M059J (cell line): ENCODE measurements around the gene SPON1. TPM values are rescaled to one million over a fixed set of nuclear protein-coding genes. Genes with fewer than 3 reads are reported as not detected.
"Not testable (repeated sequence)": the region's sequence is repeated elsewhere in the genome, so short reads cannot be mapped to it uniquely, and the experiment has no call there.

ENCODE experiments used
- DNase-seq: peaks from one replicate; pipeline ENCODE4 v3.0.0-alpha.2; 2012; ENCODE audit warnings: low read depth
- total RNA-seq: library from RNA; depleted of rRNA; stranded (reverse); fragments of >200 nt; shearing (Covaris generic); gene quantifications from 2 replicates; pipeline ENCODE4 v1.2.3, GENCODE V29; 2014

The SPON1 gene
- total RNA-seq, 1 experiment from 2014 or later, result 0.05 TPM

DNA sequence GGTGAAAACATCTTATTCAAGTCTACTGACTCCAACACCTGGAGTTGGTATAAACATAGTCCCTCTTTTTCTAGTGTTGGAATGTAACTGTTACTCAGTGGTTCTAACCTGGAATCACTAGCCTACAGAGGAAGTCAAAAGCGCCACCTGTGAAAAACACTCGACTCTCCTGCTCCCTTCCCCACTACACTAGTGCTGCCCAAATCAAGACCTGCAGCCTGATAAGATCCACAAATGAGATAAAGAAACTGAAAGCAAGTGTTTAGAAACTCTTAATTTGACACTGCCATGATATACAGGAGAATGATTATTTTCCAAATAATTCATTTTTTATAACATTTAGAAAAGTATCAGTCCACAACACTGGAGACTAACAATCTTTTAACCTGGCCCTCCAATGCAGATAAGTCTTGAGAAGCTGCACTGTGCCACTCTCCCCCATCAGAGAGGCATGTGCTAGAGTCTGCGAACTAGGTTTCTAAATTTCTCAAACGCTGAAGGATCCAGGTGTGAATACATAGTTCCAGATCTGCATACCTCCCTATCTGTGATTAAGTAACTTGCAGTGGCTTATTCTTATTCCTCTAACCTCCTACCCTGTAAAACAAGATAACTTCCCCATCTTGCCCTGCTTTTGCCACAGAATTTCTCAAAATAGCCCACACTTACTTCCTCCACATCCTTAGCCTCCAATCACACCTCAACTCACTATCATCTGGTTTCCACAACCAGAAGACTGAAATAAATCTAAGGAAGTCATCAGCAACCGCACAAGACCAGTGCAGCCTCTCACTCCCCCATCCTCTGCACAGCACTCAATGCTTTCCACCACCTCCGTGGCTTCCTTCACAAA is 308.4 kb downstream of the SPON1 start:
- no peak for DNase-seq

- no peak for DNase-seq
Measured at GRCh38 chr11:14273895-14274294, 311.4 kb downstream of the SPON1 start.

DNA sequence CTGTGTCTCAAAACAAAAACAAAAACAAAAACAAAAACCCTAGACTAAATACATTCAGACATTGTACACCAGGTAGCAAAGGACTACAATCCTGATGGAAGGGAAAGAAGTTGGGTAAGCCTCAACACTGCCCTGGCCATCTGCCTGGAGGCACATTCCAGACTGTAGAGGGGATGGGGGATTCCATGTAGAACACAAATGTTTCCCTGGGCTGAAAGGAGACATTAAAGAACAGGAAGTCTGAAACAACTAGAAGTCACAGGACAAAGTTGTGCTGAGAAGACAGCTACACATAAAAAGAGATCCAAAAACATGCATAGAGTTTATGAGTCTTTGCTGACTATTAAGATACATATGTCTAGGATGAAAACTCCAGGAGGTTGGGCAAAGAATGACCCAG is 312.6 kb downstream of the SPON1 start:
- peak; percentile 19 for DNase-seq

- not testable (repeated sequence) for DNase-seq
Measured at GRCh38 chr11:14278869-14279268, 316.3 kb downstream of the SPON1 start.

DNA sequence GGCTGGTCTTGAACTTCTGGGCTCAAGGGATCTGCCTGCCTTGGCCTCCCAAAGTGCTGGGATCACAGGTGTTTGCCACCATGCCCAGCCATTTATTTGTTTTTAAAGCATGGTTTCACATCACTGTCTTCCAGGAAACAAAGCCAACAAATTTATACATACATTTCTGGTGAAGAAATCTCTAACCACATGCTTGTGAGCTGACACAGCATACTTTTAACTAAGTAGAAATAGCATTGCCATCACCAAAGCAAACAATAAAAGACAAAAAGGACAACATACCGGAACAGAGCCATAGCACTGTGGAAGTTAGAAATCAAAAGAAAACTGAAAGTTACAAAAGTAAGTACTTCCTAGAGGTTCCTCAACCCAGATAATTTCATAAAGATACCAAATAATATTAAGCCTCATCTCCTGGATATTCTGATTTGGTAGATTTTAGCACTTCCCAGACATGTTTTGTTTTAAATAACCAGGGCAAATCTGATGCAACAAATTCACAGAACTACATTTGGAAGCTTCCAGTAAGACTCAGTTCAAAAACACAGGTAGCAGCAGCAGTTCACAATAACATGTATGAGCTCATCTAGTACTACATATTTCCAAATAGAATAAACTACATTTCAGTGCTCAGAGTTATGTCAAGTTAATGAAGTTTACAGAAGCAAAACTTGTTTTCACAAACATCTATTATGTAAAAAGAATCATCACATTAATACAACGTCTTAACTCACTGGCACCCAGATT is 325.8 kb downstream of the SPON1 start:
- DNase-seq, result peak; percentile 54

GRCh38 chr11:14290422-14290821 is 327.9 kb downstream of the SPON1 start:
- no peak for DNase-seq

DNA sequence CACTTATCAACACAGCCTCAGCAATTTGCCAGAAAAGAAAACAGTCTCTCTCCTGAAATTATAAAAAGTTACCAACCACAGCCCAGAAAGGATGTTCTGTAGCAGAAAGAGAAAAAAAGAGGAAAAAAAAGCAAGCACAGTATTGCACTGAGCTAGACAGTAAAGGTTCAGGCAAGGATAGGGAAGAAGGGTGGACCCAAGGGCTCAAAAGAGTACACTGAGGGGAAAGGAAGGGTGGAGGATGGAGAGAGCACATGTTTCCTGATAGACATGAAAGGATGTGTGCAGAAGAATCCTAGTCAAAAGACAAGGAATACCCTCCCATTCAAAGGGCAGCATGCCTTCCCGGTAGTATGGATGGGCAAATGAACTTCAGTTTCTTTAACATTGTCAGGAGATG is 337.4 kb downstream of the SPON1 start:
- no peak for DNase-seq

DNA sequence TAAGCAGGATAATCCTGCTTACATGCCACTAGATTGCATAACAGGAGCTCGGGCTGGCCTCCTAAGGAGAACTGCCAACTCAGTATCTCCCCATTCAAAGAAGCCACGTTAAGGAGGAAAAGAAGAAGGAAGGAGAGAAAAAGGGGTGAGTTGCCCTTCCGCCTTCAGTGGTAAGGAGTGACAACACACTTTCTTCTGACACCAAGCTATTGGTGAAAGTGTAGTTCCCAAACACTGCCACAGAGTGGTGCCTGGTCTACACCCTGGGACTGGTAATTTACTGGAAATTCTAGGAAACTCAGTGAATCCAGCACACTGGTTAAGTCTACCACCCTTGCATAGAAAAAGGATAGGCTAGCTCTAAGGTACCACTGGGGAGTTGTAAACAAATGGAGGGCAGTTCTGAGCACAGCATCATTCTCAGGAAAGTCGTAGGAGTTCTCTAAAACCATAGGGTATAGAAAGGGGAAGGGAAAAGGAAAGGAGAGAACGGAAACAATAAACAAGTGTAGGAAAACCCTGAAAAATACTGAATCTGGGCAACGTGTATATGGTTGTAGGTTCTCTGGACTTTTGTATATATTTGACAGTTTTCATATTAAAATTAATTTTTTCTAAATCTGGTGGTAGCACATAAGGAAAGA is 338.3 kb downstream of the SPON1 start:
- peak; percentile 77 for DNase-seq

DNA sequence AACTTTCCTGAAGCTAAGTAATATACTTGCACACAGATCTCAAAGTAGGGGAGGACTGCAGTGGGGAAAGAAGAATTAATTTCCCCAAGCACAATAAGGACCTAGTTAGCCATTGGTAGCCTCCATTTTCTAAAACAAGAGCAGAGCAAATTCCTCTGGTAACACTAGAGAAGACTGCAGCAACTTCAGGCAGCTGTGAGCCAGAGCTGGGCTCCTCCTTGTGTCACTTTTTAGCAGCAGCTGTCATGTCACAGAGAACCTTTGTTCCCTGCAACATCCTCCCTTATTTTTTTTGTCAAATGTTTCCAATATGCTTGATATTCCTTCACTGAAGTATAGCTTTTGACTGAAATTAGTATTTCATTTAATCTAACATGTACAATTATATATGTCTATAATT is 342.1 kb downstream of the SPON1 start:
- DNase-seq, result no peak

DNA sequence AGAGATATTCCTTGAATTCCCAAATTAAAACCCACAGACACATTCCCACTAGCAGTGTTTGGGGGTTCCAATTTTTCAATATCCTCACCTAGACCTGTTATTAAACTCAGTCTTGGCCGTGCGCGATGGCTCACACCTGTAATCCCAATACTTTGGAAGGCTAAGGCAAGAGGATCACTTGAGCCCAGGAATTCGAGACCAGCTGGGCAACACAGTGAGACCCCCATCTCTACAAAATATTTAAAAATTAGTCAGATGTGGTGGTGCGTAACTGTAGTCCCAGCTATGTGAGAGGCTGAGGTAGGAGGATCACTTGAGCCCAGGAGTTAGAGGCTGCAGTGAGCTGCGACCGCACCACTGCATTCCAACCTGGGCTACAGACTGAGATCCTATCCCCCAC is 343.1 kb downstream of the SPON1 start:
- DNase-seq, result no peak

DNA sequence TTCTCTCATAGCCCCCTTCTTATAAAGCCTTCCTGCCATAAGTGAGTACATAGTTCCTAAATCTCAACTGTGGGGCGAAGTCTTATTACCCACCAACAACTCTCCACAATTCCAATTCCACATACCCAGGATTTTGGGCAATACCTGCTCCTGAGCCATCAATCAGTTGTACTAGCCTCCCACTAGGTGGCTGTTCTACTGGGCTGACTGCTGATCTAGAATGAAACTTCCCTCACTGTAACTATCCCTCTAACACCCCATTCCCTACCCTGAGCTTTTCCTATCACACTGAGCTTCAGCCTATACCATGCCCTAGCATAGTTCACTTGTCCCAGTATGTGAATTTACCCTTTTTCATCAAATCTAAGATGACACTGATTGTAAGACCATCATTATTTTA is 344.0 kb downstream of the SPON1 start:
- DNase-seq, result peak; percentile 27

GRCh38 chr11:14308114-14308896 is 345.8 kb downstream of the SPON1 start:
- DNase-seq, result peak; percentile 57

- no peak for DNase-seq
Measured at GRCh38 chr11:14308897-14309387, 346.4 kb downstream of the SPON1 start.

- DNase-seq, result no peak
Measured at GRCh38 chr11:14309425-14310192, 347.1 kb downstream of the SPON1 start.

DNA sequence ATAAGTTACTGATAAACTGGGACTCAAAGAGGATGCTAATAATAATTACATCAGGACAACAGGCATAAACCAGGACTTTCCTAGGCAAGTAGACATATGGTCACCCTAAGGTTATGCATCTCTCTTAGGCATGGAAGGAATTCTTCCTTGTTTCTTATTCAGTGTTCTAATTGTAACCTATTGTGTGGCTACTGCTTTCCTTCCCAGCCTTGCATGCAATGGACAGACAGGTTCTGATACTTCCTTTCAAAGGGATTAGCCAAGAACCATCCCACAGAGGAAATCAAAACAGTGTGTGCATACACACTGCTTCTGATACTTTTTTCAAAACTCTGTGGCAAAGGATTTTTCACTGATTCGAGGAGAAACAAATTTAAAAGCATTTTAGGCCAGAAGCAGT is 348.2 kb downstream of the SPON1 start:
- DNase-seq, result peak; percentile 29

DNA sequence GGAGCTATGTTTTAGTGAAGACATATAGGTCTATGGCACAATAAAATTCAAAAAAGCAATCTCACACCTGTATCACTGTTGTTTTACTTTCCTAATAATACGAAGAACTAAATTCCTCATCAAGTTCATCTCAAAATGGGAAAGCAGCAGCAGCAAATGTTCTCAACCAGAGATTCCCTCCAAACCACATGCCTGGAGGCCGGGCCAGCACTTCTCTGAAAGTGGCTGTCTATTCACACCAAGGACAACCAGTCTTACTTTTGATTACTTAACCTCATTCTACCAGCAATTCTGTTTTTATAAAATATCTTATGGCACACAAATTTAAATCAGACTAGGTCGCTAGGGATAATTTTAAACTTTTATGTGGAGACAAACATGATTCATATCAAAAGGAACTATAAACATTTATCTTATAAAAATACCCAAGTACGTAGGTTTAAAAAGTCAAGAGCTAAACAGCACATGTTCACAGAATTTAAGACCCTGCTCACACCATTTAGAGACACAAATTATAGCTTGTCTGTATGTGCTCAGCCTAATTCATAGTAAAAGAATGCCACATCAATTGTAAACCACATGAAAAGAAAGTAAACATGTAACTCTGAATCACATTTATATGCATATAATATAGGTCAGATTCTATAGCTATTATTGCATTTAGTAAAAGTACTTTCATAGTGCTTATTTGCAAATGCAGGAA is 350.4 kb downstream of the SPON1 start:
- peak; percentile 67 for DNase-seq

- no peak for DNase-seq
Measured at GRCh38 chr11:14314127-14314526, 351.6 kb downstream of the SPON1 start.

GRCh38 chr11:14315130-14315529 is 352.6 kb downstream of the SPON1 start:
- no peak for DNase-seq
